Measurements from ENCODE around the gene VTI1A.

VTI1A gene

DNA sequence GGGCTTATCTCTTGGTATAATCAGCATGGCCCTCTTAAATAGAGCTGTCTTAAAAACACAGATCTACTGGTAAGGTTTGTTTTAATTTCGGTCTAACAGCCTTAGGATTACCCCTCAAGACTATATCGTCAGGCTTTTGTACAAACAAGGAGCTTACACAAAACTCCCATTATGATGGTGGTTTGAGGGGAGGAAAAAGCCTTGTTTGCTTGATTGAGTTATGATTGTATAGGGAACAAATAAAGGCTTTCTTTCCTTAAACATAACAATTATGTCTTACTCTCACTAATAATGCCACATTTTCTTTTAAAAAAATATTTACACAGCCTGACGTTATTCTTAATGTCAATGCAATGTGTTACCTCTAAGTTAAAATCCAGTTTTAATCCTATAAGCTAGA is 314.2 kb downstream of the VTI1A start:
- no peak overlapping the region for H3K4me3 ChIP-seq (ENCODE audit: low read depth, low read length)
- no peak for TF ChIP-seq MYC (IDR thresholded peaks at IDR 0.05; ENCODE audit: low read depth, low read length)
- TF ChIP-seq MAX (IDR thresholded peaks at IDR 0.05; ENCODE audit: low read depth, low read length): no peak
- no peak for TF ChIP-seq POLR2A (IDR thresholded peaks at IDR 0.05; ENCODE audit: extremely low read depth, insufficient read length)
- TF ChIP-seq, protein P1, sequence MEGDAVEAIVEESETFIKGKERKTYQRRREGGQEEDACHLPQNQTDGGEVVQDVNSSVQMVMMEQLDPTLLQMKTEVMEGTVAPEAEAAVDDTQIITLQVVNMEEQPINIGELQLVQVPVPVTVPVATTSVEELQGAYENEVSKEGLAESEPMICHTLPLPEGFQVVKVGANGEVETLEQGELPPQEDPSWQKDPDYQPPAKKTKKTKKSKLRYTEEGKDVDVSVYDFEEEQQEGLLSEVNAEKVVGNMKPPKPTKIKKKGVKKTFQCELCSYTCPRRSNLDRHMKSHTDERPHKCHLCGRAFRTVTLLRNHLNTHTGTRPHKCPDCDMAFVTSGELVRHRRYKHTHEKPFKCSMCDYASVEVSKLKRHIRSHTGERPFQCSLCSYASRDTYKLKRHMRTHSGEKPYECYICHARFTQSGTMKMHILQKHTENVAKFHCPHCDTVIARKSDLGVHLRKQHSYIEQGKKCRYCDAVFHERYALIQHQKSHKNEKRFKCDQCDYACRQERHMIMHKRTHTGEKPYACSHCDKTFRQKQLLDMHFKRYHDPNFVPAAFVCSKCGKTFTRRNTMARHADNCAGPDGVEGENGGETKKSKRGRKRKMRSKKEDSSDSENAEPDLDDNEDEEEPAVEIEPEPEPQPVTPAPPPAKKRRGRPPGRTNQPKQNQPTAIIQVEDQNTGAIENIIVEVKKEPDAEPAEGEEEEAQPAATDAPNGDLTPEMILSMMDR (IDR thresholded peaks at IDR 0.05; ENCODE audit: low read depth, low read length): no peak
- DNase-seq (ENCODE audit: low read depth): no peak

DNA sequence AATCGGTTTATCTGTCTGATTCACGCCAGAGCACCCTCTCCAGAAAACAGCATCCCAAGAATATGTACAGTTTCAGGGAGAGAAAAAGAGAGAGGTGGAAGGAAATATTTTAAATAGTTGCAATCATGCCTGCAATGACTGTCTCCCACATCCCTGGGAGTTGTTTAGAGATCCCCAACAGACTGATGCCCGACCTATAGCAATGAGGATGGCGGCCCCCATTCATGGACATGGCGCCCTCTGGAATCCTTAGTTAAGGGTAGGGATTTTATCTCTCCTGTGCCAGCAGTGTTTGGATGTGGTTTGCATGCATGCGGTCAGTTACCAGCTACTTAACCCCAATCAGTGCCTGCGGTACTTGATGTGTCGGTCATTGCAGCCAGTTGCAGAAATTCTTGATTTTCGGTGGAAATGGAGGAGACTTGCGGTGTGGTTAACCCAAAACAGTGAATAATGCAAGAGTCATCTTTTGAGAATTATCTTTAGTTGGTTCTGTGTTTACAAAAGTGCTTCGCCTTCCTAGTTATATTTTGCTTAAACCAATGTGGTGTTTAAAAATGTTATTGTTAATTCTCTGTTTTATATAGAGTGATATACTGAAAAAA is 317.0 kb downstream of the VTI1A start:
- no peak overlapping the region for H3K4me3 ChIP-seq (ENCODE audit: low read depth, low read length)
- DNase-seq (ENCODE audit: low read depth): no peak
- no peak for TF ChIP-seq MAX (IDR thresholded peaks at IDR 0.05; ENCODE audit: low read depth, low read length)
- no peak for TF ChIP-seq MYC (IDR thresholded peaks at IDR 0.05; ENCODE audit: low read depth, low read length)
- no peak for TF ChIP-seq POLR2A (IDR thresholded peaks at IDR 0.05; ENCODE audit: extremely low read depth, insufficient read length)
- TF ChIP-seq, protein P1 (IDR thresholded peaks at IDR 0.05; ENCODE audit: low read depth, low read length): no peak

DNA sequence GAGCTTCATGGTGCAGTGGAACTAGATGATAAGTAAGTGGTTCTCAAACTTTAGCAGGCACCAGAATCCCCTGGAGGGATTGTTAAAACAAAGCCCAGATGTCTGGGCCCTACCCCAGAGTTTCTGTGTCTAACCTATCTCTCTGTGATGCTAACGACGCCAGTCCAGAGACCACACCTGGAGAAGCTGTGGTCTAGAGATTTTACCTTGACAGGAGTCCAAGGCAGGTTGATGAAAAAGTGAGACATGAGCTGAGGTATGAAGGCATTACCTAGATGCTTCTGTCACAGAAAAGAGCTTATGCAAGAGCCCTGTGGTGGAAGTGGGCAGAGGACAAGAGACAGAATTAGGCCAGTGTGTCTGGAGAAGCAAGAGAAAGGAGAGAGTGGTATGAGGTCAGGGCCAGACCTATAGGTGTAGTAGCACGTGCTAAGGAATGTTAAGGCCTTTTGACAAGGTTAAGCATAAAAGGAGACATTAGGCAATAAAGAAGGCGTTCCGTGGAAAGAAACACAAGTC is 318.8 kb downstream of the VTI1A start:
- TF ChIP-seq POLR2A (IDR thresholded peaks at IDR 0.05; ENCODE audit: extremely low read depth, insufficient read length): no peak
- TF ChIP-seq, protein P1 (IDR thresholded peaks at IDR 0.05; ENCODE audit: low read depth, low read length): no peak
- TF ChIP-seq MAX (IDR thresholded peaks at IDR 0.05; ENCODE audit: low read depth, low read length): no peak
- TF ChIP-seq MYC (IDR thresholded peaks at IDR 0.05; ENCODE audit: low read depth, low read length): no peak
- DNase-seq (ENCODE audit: low read depth): no peak
- H3K4me3 ChIP-seq (ENCODE audit: low read depth, low read length): no peak overlapping the region

DNA sequence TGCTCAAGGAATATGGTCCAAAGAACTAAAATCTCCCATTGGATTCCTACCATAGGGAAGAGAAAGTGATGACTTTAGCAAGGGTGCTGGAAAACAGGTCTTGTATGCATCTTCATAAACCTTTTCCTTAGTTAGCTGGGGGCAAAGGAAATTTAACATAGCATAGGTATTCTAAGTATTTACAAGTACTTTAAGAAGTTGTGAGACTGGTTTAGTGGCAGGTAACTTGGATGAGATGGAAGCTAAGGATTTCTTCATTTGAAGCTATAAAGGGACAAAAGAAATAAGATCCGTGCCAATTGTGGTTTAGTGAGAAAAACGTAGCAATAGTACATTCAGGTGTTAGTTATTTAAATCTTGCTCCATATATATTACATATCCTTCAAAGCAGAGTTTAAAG is 319.6 kb downstream of the VTI1A start:
- no peak for DNase-seq (ENCODE audit: low read depth)
- TF ChIP-seq, protein P1 (IDR thresholded peaks at IDR 0.05; ENCODE audit: low read depth, low read length): no peak
- TF ChIP-seq MYC (IDR thresholded peaks at IDR 0.05; ENCODE audit: low read depth, low read length) (no peak), POLR2A (IDR thresholded peaks at IDR 0.05; ENCODE audit: extremely low read depth, insufficient read length) (no peak), MAX (IDR thresholded peaks at IDR 0.05; ENCODE audit: low read depth, low read length) (no peak)
- H3K4me3 ChIP-seq (ENCODE audit: low read depth, low read length): no peak overlapping the region

- no peak for DNase-seq (ENCODE audit: low read depth)
- H3K4me3 ChIP-seq (ENCODE audit: low read depth, low read length): no peak overlapping the region
- TF ChIP-seq, protein P1 (IDR thresholded peaks at IDR 0.05; ENCODE audit: low read depth, low read length): no peak
- TF ChIP-seq MYC (IDR thresholded peaks at IDR 0.05; ENCODE audit: low read depth, low read length): no peak
- no peak for TF ChIP-seq MAX (IDR thresholded peaks at IDR 0.05; ENCODE audit: low read depth, low read length)
- no peak for TF ChIP-seq POLR2A (IDR thresholded peaks at IDR 0.05; ENCODE audit: extremely low read depth, insufficient read length)
These were observed 320.1 kb downstream of the VTI1A start for GRCh38 chr10:112767156-112767555.

All from NB4 (cell line).